Measurements from ENCODE around the gene GAP43.

DNA sequence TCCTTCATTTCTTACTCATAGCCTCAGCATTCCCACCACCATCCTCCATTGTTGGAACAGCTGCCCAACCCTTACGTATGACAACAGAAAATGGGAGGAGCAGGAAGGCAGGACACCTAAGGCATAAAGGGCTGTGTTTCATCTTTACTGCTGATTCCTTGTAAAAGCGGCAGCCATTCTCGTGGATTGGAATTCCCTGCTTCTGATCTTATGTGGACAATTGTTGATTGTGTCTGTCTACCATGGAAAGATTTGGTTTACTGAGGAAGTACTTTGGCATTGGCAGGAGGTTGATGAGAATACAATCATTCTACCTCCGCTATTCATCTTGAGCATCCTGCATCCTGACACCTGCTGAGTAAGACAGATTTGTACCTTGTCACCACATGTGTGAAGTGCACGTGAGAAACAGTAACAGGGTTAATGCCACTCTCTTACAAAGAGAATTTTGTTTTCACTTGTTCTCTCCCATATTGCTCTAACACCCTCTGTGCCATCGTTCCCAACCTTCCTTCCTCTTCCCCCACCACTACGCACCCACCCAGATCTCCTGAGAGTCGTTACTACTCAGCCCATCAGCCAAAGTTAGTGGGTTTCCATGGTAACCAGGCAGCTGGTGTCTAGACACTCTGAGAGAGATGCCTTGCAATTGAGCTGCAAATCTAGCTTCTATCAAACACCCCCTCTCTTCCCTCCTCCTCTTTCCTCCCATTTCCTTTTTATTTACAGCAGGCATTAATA, 75.7 kb downstream of the GAP43 start:
- TF ChIP-seq, protein P1, sequence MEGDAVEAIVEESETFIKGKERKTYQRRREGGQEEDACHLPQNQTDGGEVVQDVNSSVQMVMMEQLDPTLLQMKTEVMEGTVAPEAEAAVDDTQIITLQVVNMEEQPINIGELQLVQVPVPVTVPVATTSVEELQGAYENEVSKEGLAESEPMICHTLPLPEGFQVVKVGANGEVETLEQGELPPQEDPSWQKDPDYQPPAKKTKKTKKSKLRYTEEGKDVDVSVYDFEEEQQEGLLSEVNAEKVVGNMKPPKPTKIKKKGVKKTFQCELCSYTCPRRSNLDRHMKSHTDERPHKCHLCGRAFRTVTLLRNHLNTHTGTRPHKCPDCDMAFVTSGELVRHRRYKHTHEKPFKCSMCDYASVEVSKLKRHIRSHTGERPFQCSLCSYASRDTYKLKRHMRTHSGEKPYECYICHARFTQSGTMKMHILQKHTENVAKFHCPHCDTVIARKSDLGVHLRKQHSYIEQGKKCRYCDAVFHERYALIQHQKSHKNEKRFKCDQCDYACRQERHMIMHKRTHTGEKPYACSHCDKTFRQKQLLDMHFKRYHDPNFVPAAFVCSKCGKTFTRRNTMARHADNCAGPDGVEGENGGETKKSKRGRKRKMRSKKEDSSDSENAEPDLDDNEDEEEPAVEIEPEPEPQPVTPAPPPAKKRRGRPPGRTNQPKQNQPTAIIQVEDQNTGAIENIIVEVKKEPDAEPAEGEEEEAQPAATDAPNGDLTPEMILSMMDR (IDR thresholded peaks at IDR 0.05 in 8 of 11, conservative IDR thresholded peaks at IDR 0.05 in 3 of 11): no peak
- TF ChIP-seq POLR2A (IDR thresholded peaks at IDR 0.05) (no peak), POLR2AphosphoS5 (IDR thresholded peaks at IDR 0.05) (no peak)
